GM23248 (cell line): ENCODE measurements around the gene THSD7A.

Experiments
- EZH2 ChIP-seq: fragments of 200-600 bp; sonication (generic); IDR thresholded peaks from 2 replicates; pipeline ENCODE4 v1.6.1; 2018; ENCODE audit warnings: antibody characterized with exemption, mild to moderate bottlenecking; ENCODE audit not compliant: insufficient read depth, poor library complexity, severe bottlenecking
- EZH2phosphoT487 ChIP-seq: fragments of 200-600 bp; sonication (generic); IDR thresholded peaks from 2 replicates; pipeline ENCODE4 v1.6.1; 2018; ENCODE audit warnings: antibody characterized with exemption, moderate library complexity, mild to moderate bottlenecking, low read depth; ENCODE audit not compliant: insufficient read depth

- TF ChIP-seq EZH2phosphoT487 (no peak), EZH2 (no peak)
Measured at GRCh38 chr7:11784769-11785536, 47.0 kb downstream of the THSD7A start.
